ENCODE measurements around the gene NTRK1. TPM values are rescaled to one million over a fixed set of nuclear protein-coding genes. Genes with fewer than 3 reads are reported as not detected.

The NTRK1 gene
- total RNA-seq, 4 donors from 2014 or later = 0.57 TPM; not detected in 3

DNA sequence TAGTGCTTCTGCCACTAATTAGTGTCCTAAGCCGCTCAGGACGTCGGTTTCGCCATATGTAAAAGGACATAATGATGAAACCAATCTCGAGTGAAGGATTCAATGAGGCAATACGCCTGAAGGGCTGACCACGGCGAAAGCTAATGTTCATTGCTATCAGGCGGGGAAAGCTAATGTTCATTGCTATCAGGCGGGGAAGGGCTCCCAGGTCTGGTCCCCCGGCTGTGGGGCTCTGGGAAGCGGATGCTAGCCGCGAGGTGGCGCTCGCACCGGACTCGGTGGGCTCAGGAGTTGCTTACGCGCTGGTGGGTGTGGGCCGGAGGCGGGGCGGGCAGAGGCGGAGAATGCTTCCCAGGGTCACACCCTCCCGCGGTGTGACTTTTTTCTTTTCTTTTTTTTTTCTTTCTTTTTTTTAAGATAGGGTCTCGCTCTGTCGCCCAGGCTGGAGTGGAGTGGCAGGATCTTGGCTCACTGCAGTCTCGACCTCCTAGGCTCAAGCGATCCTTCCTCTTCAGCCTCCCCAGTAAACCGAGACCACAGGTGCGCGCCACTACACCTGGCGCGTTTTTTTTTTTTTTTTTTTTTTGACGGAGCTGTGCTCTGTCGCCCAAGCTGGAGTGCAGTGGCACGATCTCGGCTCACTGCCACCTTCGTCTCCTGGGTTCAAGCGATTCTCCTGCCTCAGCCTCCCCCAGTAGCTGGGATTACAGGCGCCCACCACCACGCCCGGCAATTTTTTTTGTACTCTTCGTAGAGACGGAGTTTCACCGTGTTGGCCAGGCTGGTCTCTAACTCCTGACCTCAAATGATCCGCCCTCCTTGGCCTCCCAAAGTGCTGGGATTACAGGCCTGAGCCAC, 31.8 kb downstream of the NTRK1 start:
- TF ChIP-seq, protein P1, sequence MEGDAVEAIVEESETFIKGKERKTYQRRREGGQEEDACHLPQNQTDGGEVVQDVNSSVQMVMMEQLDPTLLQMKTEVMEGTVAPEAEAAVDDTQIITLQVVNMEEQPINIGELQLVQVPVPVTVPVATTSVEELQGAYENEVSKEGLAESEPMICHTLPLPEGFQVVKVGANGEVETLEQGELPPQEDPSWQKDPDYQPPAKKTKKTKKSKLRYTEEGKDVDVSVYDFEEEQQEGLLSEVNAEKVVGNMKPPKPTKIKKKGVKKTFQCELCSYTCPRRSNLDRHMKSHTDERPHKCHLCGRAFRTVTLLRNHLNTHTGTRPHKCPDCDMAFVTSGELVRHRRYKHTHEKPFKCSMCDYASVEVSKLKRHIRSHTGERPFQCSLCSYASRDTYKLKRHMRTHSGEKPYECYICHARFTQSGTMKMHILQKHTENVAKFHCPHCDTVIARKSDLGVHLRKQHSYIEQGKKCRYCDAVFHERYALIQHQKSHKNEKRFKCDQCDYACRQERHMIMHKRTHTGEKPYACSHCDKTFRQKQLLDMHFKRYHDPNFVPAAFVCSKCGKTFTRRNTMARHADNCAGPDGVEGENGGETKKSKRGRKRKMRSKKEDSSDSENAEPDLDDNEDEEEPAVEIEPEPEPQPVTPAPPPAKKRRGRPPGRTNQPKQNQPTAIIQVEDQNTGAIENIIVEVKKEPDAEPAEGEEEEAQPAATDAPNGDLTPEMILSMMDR (IDR thresholded peaks at IDR 0.05) = peak; percentile 37 to 80 (median 72)
- no peak for TF ChIP-seq POLR2A (IDR thresholded peaks at IDR 0.05)
- H3K27me3 ChIP-seq = peaks cover 0 to 13% of the 10 kb centered on the region in 2 donors
- peaks cover 0 to 23% (median 4%) of the 10 kb centered on the region in 4 donors for H3K4me1 ChIP-seq
- peak overlapping the region; percentile 8 to 48 (median 22) for H3K4me3 ChIP-seq
- peak; percentile 67 to 94 (median 93) for DNase-seq
- no peaks in the 10 kb centered on the region for H3K9me3 ChIP-seq
- peak overlapping the region in 2 of 4 donors; percentile 10 to 81 for H3K27ac ChIP-seq
- H3K36me3 ChIP-seq = no peaks in the 10 kb centered on the region

DNA sequence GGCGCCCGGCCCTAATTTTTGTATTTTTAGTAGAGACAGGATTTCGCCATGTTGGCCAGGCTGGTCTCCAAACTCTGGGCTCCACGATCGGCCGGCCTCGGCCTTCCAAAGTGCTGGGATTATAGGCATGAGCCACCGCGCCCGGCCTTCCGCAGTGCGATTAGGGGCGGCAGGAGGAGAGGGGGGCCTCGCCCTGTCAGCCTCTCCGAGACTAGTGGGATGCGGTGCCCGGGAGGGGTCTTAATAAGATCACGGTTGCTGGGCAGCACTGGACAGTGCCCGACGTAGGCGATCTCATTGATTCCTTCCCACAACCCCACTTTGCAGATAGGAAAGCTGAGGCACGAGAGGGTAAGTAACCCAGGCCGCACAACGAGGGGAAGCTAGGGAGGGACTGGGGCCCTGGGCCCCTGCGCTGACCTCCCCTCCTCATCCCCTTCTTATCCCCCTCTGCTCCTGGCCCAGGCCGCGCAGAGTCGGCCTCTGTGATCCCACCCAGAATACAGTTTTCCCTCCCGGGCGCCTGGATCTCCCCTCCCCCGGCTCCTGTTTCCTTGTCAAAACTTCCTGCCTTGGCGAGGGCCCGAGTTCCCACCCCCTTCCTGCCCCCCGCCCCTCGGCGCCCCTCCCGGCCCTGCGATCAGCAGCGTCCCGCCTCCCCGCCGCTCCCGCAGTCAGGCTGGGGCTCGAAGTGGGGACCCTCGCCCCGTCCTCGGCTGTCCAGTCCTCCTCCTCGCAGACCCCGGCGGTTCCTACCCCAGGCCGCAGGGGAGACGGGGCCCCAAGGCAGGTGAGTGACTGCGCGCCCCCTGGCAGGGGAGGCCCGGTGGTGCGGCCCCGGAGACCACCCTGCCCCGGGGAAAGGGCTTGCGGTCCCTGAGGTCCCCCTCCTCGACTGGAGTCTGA, 32.6 kb downstream of the NTRK1 start, which contains the start of gene PEAR1:
Gene PEAR1 (plus strand): TSS at position 671 of the 906 bp plus-strand sequence. CDS start 10,209 bp downstream, outside the sequence.
- no peak for DNase-seq
- no peaks in the 10 kb centered on the region for H3K36me3 ChIP-seq
- TF ChIP-seq, protein P1 (IDR thresholded peaks at IDR 0.05) = no peak
- TF ChIP-seq POLR2A (IDR thresholded peaks at IDR 0.05) = no peak
- peak within 1 kb of the TSS; percentile 52 to 81 (median 64) for H3K27ac ChIP-seq
- H3K9me3 ChIP-seq = no peaks in the 10 kb centered on the region
- peaks cover 0 to 13% of the 10 kb centered on the region in 2 donors for H3K27me3 ChIP-seq
- H3K4me3 ChIP-seq = peak within 1 kb of the TSS; percentile 8 to 48 (median 30)
- H3K4me1 ChIP-seq = peaks cover 0 to 28% (median 4%) of the 10 kb centered on the region in 4 donors

DNA sequence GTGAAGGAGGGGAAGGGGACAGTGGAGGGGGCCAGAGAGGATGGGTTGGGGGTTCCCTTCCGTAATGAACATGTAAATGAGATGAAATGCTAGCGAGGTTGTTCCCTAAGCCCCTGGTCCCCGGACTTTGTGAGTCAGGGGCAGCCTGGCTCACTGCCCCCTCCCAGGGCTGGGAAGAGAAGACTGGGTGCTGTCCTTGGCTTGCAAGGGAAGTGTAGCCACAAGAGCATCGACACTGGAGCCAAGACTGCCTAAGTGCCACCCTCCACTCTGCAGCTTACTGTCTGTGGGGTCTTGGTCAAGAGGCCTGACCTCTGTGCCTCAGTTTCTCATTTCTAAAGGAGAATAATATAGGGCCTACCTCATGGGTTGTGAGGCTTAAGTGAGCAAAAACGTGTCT, 33.3 kb downstream of the NTRK1 start:
- no peak for DNase-seq
- no peak for TF ChIP-seq POLR2A (IDR thresholded peaks at IDR 0.05)
- TF ChIP-seq, protein P1 (IDR thresholded peaks at IDR 0.05) = no peak
- Histone ChIP-seq H3K4me1 (peaks cover 0 to 28% (median 4%) of the 10 kb centered on the region in 4 donors), H3K27me3 (peaks cover 0 to 13% of the 10 kb centered on the region in 2 donors), H3K4me3 (peak overlapping the region; percentile 8 to 48 (median 30)), H3K36me3 (no peaks in the 10 kb centered on the region), H3K9me3 (no peaks in the 10 kb centered on the region), H3K27ac (peak overlapping the region; percentile 52 to 81 (median 64))

DNA sequence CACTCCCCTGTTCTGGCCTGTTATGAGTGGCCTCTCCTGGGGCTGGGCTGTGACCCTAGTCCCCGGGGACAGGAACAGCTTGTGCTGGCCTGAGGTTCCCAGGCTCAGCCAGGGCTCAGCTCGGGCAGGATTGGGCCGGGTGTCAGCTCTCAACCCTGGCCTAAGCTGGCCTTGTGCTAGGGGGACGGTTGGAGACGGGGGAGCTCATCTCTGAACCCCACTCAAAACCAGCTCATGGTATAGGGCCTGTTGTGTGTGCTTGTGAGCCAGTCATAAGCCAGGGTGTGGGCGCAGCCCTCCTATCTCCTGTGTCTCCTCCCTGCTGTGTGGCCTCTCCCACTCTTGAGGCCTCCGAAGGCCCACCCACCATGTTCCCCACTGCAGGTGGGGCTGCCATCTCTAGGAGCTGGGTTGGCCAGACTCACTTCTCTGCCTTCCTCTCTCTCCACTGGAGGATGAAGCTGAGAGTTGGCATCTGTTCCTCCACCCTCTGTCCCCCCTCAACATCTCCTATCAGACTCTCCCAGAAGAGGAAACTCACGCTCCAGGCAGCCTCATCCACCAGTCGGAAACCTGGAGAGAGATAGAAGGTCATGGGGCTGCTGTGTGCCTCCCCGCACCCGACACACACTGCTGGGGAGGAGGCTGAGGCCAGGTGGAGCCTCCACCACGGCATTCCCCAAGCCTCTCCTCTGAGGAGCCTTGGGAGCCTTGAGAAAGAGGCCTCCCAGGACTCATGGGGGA, 34.2 kb downstream of the NTRK1 start:
- peaks cover 0 to 13% of the 10 kb centered on the region in 2 donors for H3K27me3 ChIP-seq
- H3K27ac ChIP-seq = peak overlapping the region in 3 of 4 donors; percentile 52 to 81 (median 75)
- H3K4me1 ChIP-seq = peaks cover 0 to 28% (median 4%) of the 10 kb centered on the region in 4 donors

More for the DNA sequence above, 34.2 kb downstream of the NTRK1 start:
- Histone ChIP-seq H3K36me3 (no peaks in the 10 kb centered on the region), H3K9me3 (no peaks in the 10 kb centered on the region), H3K4me3 (peak overlapping the region in 2 of 4 donors; percentile 47 to 48)
- DNase-seq = no peak
- TF ChIP-seq, protein P1 (IDR thresholded peaks at IDR 0.05) = no peak
- no peak for TF ChIP-seq POLR2A (IDR thresholded peaks at IDR 0.05)
